Epidermal melanocyte (primary cell): ENCODE measurements around the gene VIT.
"Not testable (repeated sequence)": the region's sequence is repeated elsewhere in the genome, so short reads cannot be mapped to it uniquely, and the experiment has no call there.

Source experiments
- DNase-seq: peaks from one replicate; pipeline ENCODE4 v3.0.0; 2011; ENCODE audit warnings: low spot score; ENCODE audit not compliant: insufficient read length

VIT gene

DNA sequence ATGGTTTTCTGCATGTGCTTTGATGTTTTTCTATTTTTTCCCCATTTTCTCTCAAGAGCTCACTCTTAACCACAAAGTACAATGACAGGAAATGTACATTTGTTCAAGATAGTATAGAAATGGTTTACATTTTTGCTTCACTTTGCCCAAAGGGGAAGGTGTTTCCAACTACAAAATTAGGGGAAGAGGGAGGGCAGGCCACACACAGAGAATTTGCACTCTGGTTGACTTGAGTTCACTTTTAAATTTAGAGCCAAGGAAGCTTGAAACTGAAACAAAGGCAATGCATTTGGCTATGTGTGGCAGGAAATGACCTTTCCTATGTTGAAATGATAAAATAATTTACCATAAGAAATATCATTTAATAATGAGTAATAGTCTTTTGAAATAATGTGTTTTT, 19.1 kb upstream of the VIT start:
- DNase-seq = no peak

DNA sequence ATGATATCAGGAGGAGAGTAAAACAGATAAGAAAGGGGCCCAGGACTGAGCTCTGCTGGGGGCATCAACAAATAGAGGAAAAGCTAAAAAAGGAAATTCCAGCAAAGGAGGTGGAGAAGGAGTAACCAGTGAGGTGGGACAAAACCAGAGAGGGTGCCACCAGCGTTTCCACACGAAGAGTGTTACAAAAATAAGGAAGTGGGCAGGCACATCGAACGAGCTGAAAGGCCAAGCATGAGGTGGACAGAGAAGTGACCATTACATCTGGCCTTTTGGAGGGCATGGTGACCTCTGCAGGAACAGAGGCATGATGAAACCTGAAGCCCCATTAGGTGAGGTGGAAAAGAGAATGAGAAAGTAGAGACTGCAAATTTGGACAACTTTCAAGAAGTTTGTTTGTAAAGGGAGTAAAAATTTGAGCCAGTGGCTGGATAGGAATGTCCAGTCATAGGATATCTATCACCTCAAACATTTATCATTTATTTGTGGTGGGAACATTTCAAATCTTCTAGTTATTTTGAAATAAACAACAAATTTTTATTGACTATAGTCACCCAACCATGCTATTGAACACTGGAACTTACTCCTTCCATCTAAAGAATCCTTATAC, 18.4 kb upstream of the VIT start:
- no peak for DNase-seq

DNA sequence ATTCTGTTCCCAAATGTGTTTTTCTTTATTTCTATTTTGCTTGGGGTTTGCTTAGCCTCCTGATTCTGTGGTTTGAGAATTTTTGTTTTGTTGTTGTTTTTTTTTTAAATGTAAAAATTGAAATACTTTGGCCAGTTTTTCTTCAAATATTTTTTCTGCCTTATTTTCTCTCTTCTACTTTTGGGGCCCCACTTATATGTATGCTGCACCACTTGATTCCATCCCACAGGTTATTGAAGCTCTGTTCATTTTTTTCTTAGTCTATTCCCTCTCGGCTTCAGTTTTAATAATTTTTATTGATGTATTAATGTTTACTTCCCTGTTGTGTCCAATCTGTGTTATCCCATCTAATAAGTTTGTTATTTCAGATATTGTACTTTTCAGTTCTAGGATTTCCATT, 17.7 kb upstream of the VIT start:
- DNase-seq = no peak

DNA sequence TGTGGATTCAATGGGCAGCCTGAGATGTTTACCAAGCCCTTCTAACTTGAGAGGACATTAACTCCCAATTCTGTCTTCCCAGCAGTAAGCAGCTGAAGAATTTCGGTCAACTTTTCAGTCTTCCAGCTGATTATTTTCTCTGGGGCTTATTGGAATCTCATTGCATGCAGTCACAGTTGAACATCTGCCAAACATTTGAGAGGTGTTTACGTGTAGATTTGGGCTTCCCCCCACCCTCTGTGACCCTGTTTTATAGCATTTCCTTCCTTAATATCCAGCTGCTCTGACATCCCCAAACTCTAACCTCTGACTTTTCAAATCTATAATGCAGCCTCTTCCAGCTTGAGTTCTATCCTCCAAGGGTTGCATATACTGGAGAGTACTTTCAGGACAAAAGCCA, 16.5 kb upstream of the VIT start:
- no peak for DNase-seq

DNA sequence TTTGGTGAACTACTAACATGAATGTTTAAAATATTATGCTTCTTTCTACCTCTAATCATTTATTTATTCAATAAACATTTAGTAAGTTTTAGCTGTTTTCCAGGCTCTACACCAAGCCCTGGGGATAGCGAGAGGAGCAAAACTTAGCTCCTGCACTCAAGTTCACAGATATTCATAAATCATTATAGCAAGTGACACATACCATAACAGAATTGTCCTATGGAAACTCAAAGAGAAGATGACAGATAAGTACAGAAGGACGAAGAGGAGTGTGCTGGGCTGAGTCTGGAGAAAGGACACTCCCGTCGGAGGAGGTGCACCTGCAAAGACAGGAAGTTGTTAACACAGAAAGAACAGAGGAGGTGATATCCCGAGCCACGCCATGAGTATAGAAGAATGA, 13.9 kb upstream of the VIT start:
- DNase-seq = no peak

DNA sequence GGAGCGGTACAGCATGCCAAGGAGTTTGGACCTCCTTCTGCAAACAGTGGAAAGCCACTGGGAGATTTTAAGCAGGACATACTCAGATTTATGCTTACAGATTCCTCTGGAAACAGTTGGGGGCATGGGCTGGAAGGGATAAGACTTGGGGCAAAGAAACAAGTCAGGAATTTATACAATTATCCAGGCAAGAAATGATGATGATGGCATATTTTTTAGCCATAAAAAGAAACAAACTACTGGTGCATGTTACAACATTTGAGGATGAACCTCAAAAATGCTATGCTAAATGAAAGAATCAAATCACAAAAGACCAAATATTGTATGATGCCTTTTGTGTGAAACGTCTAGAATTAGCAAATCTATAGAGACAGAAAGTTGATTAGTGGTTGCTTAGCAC, 13.5 kb upstream of the VIT start:
- no peak for DNase-seq

DNA sequence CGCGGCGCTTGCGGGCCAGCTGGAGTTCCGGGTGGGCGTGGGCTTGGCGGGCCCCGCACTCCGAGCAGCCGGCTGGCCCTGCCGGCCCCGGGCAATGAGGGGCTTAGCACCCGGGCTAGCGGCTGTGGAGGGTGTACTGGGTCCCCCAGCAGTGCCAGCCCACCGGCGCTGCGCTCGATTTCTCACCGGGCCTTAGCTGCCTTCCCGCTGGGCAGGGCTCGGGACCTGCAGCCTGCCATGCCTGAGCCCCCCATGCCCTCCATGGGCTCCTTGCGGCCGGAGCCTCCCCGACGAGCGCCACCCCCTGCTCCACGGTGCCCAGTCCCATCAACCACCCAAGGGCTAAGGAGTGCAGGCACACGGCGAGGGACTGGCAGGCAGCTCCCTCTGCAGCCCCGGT, 8.2 kb upstream of the VIT start:
- DNase-seq = not testable (repeated sequence)

DNA sequence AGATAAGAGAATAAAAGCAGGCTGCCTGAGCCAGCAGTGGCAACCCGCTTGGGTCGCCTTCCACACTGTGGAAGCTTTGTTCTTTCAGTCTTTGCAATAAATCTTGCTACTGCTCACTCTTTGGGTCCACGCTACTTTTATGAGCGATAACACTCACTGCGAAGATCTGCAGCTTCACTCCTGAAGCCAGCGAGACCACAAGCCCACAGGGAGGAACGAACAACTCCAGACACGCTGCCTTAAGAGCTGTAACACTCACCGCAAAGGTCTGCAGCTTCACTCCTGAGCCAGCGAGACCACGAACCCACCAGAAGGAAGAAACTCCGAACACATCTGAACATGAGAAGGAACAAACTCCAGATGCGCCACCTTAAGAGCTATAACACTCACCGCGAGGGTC, 7.5 kb upstream of the VIT start:
- DNase-seq = not testable (repeated sequence)

DNA sequence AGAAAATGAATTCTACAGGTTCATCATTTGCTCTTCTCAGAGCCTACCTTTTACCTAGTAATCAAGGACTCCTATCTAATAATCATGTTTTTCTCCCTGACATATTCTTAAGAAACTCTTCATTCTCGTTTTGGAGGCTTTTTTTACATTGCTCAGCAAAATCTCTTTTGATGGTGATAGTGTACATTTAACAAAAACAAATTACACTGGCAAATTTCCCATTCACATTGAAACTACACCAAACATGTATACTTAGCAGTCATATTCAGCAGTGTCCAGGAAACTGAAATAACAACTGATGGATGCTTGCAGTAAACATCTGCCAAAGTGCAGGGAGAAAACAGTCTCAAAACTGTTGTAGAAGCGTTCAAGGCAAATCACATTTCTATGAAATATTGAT, 4.4 kb upstream of the VIT start:
- no peak for DNase-seq

DNA sequence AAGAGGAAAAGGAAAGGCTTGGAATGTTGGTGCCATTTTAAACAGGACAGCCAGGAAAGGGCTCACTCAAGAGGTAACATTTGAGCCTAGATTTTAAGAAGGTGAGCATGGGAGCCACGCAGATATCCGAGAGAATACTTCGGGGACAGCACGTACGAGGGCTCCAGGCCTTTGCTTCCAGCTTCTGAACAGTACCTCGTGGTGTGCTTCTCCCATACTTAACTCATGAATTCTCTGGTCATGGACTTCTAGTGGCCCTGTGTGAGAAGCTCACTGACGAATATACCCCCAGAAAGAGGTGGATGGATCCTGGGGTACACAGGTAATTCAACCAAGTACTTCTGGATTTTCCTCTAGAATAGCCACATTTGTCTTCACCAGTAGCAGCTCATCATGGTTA, 2.7 kb upstream of the VIT start:
- no peak for DNase-seq

DNA sequence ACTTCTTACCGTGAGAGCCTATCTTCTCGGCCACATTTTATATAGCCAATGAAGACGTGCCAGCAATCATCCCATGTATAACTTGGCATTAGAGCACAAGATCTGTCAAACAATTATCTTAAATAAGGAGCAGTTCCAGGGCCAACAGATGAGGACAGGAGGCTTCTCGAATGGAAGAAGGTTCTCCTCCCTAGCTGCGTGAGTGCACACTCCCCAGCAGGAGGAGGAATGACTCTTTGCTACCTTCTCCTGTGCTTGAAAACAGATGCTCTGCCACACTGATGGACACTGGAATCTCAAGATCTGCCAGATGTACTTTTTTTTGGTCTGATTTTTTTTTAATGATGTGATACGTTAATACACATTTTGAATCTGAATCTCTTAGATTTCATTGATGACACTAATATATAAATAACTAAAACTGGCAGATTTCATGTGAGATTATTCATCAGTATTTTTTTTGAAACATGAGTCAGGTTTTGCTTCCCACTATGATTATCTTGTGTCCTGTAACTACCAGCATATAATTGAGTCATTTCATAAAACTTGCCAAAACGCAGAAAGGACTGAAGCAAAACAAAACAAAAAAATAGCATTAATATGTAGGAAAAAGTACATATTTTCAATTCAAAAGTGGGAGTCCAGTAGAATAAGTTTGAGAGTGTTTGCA, 626 bp upstream of the VIT start:
- DNase-seq = peak; percentile 35

DNA sequence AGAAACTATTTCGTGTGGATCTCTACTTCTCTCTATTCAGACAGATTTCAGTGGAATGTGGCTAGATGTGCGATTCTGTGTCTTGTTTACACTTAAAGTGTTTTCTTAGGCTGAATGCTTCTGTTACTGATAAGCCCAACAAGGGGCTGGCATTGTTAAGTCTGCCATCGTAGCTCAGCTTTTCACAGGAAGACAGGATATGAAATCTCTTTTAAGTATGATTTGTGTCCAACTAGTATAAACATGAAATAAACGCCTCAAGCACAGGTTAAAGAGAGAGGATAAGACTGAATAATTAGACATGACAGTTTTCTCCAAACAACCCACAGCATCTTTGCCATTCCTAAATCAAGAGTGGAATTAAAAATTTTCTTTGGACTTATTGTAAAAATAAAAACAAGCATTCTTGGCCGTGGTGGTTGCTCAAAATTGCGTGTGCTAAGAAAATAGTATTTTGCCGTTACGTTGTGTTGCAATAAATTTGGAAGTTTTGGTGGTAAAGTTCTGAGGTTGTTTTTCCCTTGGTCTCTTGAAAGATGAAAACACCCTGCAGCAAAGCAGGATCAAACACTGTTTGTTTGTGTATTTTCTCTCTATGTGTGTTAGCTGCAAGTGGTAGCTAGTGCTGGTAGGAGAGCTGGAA, 1.0 kb downstream of the VIT start:
- no peak for DNase-seq

DNA sequence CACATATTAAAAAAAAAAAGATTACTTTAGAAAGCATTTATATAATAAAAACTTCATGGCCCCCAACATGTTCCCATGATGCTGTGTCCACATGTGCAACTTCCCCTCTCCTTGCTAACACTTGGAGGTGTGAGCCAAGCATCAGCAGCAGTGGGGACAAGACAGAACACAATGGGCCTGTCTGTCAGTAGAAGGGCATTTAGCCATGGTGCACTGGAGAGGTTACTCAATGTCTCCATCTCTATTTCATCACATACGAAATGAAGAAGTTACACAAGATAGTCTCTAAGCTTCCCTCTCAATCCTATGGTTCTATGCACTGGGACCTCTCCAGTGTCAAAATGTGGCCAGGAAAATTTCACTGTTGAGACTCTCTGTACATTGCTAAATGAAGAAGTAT, 2.5 kb downstream of the VIT start:
- no peak for DNase-seq

DNA sequence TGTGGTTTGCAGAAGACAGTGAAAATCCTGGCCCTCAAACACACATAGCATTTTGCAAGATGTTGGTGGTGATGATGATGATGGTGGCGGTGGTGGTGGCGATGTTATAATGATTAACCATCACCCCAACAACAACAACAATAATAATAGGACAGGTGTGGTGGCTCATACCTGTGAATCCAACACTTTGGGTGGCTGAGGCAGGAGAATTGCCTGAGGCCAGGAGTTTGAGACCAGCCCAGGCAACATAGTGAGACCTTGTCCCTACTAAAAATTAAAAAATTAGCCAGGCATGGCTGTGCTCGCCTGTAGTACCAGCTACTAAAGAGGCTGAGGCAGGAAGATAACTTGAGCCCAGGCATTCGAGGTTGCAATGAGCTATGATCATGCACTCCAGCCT, 3.8 kb downstream of the VIT start:
- no peak for DNase-seq

DNA sequence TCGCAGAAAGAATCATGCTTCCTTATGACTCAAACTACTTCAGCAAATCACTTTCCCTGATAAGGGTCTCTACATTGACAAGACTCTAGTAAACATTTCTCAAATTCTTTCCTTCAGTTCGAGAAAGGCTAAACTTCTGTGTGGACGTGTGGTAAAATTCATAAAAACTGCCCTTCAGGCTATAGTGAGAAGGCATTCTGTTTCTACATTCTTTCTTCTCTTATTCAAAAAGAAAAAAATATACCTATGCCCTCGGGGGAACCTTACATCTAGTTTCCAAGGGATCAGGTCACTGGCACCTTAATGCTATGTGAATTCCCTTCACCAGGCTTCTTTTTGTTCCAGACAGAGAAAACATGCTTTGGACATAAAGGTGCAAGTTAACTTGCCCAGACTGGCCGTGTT, 4.9 kb downstream of the VIT start:
- no peak for DNase-seq

DNA sequence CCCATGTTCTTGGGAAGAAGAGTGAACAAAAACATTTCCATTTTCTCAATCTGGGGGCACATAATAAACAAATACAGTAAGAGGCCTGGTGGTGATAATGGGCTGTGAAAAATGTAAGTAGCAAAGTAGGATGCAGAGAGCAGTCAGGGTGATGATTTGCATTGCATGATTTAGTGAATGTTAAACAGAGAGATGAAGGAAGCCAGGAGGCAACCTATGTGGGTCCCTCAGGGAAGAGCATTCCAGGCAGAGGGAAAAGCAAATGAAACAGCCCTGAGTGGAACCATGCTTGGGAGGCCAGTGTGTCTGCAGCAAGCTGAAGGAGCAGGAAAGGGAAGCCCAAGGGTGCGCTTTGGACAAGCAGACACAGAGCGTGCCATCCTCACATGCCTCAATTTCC, 5.4 kb downstream of the VIT start:
- no peak for DNase-seq

DNA sequence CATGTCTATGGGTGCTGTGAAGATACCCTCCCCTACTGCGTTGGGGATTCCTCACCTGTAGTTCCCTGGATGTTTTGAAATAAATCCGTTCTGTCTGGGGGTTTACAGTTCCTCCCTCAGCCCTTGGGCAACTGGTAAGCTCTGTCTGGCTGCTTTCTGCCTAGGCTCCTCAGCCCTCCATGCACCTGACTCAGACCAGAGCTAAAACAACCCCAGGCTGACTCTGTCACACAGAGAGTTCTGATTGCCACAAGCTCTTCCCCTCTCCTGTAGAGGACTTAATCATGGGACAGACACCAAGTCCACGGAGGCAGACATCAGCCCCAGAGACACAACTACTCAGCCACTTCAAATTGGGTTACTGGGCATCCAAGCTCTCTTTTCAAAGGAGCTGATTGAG, 6.3 kb downstream of the VIT start:
- DNase-seq = no peak

DNA sequence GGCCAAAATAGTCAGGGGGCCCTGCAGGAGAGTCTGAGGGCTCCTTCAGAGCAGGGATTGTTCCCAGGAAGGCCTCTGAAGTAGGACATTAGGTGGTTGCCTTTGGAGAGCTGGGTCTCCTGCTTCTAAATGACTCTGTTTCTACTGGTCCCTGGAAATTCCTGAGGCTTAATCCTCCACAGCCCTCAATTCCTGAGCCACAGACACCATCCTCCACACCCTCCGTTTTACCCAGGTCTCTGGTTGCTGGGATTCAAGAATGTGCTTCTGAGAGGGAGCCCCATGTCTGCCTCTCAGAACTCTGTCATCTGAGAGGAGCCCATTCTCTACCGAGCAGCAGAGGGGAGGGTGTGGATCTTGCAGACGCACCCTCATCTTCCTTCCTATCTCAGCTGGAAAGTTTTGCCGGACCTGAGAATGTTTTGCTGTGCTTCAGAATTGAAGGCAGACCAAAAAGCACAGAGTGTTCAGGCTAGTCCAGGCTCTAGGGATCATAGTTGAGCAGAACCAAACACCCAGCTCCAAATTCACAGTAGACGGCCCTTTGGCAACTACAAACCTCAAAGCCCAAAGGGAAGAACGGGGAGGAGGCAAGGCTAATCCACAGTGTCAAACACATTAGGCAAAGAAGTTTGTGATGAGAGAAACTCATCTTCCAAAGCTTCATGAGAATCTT, 8.1 kb downstream of the VIT start:
- DNase-seq = no peak

DNA sequence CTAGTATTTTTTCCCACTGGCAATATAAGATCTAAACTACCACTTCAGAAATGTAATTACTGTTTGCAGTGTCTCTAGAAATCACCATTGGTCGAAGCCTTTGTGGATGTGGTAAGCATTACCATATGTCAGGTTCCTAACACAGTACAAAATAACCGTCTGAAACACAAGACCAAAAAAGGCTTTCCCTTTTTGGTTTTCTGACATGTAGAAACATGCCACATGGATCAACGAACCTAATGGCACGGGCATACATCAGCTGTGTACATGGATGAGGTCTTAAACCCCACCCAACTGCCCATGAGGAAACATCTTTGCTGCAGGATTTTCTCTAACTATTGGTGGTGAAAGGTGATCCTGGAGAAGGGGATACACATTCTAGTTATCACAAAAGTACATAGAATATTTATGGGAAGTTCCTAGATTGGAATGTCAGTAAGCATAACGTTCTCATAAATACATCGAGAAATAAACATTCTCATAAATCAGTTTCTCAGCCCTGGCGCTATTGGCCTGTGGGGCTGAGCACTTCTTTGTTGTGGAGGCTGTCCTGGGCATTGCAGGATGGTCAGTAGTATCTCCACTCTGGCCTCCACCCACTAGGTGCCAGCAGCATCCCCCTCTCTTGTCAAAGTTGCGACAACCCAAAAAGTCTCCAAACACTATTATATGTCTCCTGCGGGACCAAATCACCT, 9.0 kb downstream of the VIT start:
- DNase-seq = no peak

DNA sequence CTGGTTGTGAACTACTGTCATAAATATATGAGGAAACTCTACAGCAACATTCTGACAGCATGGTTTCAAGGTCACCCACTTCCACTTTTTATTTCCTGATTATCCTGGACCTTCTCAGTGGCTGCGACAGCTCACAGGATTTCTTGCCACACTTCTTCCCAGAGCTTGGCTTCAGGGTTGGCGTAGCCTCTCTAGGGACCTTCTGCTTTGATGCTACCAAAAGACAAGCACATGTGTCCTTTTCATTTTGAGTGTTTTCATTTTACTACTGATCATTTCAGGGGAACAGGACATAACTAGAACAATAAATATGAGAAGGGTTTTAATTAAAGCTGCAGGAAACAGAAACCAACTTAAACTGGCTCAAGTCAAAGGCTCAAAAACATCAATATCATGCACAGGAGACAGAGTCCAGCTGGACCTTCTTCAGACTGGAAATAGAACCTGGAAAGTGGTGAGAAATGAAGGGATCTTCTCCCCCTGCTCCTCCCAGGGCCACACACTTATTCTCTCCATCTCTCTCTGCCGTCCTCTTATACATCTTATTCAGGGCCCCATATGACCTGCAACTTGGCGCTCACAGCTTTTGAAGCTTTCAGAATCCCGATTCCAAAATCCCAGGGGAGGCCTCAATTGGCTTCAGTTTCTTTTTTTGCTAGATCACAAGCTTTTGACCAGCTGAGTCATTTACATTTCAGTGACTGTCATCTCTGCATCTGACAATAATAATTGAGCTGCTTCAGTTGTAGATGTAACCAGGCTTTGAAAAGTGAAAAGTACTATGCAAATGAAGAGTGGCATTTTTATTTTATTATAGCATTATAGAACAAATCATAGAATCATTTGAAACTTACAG, 9.7 kb downstream of the VIT start:
- no peak for DNase-seq

DNA sequence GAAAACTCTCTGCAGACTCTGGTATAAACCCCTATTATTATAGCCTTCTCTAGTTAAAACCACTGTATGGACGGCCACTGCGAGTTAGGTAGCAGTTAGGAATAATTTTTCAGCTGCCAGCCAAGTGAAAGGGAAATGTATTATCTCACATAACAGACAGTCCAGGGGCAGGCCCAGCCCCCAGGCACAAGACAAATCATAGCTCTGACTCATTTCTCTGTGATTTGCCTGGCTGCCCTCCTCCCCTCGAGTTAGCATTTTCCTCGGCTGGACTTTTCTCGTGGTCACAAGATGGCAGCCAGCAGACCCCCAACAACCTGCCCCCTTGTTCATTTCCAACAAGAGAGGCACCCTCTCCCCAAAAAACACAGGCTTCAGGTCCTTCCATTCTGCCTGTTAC, 10.5 kb downstream of the VIT start:
- no peak for DNase-seq
